ENCODE data around the gene NEURL3.
"Not testable (repeated sequence)": the region's sequence is repeated elsewhere in the genome, so short reads cannot be mapped to it uniquely, and the experiment has no call there.

NEURL3 gene

GRCh38 chr2:96477458-96477857 lies 27.7 kb downstream of the NEURL3 start:
- no peak for DNase-seq

GRCh38 chr2:96471772-96472171 lies 33.4 kb downstream of the NEURL3 start:
- no peak for DNase-seq

- DNase-seq: no peak
Observed at GRCh38 chr2:96470636-96471035, 34.5 kb downstream of the NEURL3 start.

- DNase-seq: no peak
Observed at GRCh38 chr2:96470109-96470508, 35.0 kb downstream of the NEURL3 start.

- DNase-seq: no peak
Observed at GRCh38 chr2:96468904-96469303, 36.3 kb downstream of the NEURL3 start.

GRCh38 chr2:96464651-96465050 lies 40.5 kb downstream of the NEURL3 start:
- no peak for DNase-seq

- DNase-seq: no peak
Observed at GRCh38 chr2:96464061-96464460, 41.1 kb downstream of the NEURL3 start.

GRCh38 chr2:96463119-96463518 lies 42.0 kb downstream of the NEURL3 start:
- no peak for DNase-seq

- DNase-seq: not testable (repeated sequence)
Observed at GRCh38 chr2:96461616-96462015, 43.5 kb downstream of the NEURL3 start.

GRCh38 chr2:96452053-96452452 lies 53.1 kb downstream of the NEURL3 start:
- no peak for DNase-seq

- DNase-seq: no peak
Observed at GRCh38 chr2:96449637-96450036, 55.5 kb downstream of the NEURL3 start.

GRCh38 chr2:96449174-96449573 lies 56.0 kb downstream of the NEURL3 start:
- no peak for DNase-seq

GRCh38 chr2:96447726-96448125 lies 57.4 kb downstream of the NEURL3 start:
- DNase-seq: no peak
